Ecto neural progenitor cell (in vitro differentiated cells): ENCODE results near the gene DR1.
"Not testable (repeated sequence)": the region's sequence is repeated elsewhere in the genome, so short reads cannot be mapped to it uniquely, and the experiment has no call there.

Experiments
- DNase-seq: peaks from one replicate; pipeline ENCODE4 v3.0.0-alpha.2; 2018; ENCODE audit warnings: low spot score

DR1 gene

GRCh38 chr1:93340090-93340489 is 5.6 kb upstream of the DR1 start:
- DNase-seq: no peak

- no peak for DNase-seq
These were observed 1.2 kb upstream of the DR1 start for GRCh38 chr1:93344484-93344883.

GRCh38 chr1:93344886-93345632 is 648 bp upstream of the DR1 start:
- no peak for DNase-seq

- DNase-seq: peak; percentile 48
These were observed 800 bp downstream of the DR1 start for GRCh38 chr1:93346421-93346993.

- no peak for DNase-seq
These were observed 1.7 kb downstream of the DR1 start for GRCh38 chr1:93347334-93347899.

- no peak for DNase-seq
These were observed 2.5 kb downstream of the DR1 start for GRCh38 chr1:93348104-93348728.

- no peak for DNase-seq
These were observed 3.8 kb downstream of the DR1 start for GRCh38 chr1:93349231-93350135.

GRCh38 chr1:93350322-93350721 is 4.6 kb downstream of the DR1 start:
- DNase-seq: no peak

GRCh38 chr1:93350875-93351274 is 5.2 kb downstream of the DR1 start:
- DNase-seq: no peak

- not testable (repeated sequence) for DNase-seq
These were observed 5.6 kb downstream of the DR1 start for GRCh38 chr1:93351346-93351745.

GRCh38 chr1:93352376-93352775 is 6.7 kb downstream of the DR1 start:
- DNase-seq: no peak

GRCh38 chr1:93353286-93353685 is 7.6 kb downstream of the DR1 start:
- no peak for DNase-seq

- DNase-seq: no peak
These were observed 9.0 kb downstream of the DR1 start for GRCh38 chr1:93354749-93355148.

GRCh38 chr1:93357242-93357641 is 11.5 kb downstream of the DR1 start:
- no peak for DNase-seq

- no peak for DNase-seq
These were observed 12.6 kb downstream of the DR1 start for GRCh38 chr1:93358293-93358692.

GRCh38 chr1:93360111-93360510 is 14.4 kb downstream of the DR1 start:
- DNase-seq: no peak

- no peak for DNase-seq
These were observed 16.5 kb downstream of the DR1 start for GRCh38 chr1:93362237-93362636.

GRCh38 chr1:93365813-93366212 is 20.1 kb downstream of the DR1 start:
- no peak for DNase-seq

- DNase-seq: no peak
These were observed 24.0 kb downstream of the DR1 start for GRCh38 chr1:93369734-93370133.

GRCh38 chr1:93374334-93375106 is 28.8 kb downstream of the DR1 start:
- no peak for DNase-seq

- no peak for DNase-seq
These were observed 38.9 kb downstream of the DR1 start for GRCh38 chr1:93384656-93385055.
